Measurements from ENCODE around the gene CHN2.

The CHN2 gene

GRCh38 chr7:29360633-29361625 lies 166.4 kb downstream of the CHN2 start:
- no peak for TF ChIP-seq CTCF (IDR thresholded peaks at IDR 0.05)

GRCh38 chr7:29362380-29362779 lies 167.8 kb downstream of the CHN2 start:
- no peak for TF ChIP-seq CTCF (IDR thresholded peaks at IDR 0.05)

GRCh38 chr7:29363636-29364425 lies 169.3 kb downstream of the CHN2 start:
- no peak for TF ChIP-seq CTCF (IDR thresholded peaks at IDR 0.05)

GRCh38 chr7:29364661-29365060 lies 170.1 kb downstream of the CHN2 start:
- no peak for TF ChIP-seq CTCF (IDR thresholded peaks at IDR 0.05)

- TF ChIP-seq CTCF (IDR thresholded peaks at IDR 0.05): no peak
Observed at GRCh38 chr7:29365423-29365822, 170.8 kb downstream of the CHN2 start.

GRCh38 chr7:29367784-29368183 lies 173.2 kb downstream of the CHN2 start:
- TF ChIP-seq CTCF (IDR thresholded peaks at IDR 0.05): no peak

- no peak for TF ChIP-seq CTCF (IDR thresholded peaks at IDR 0.05)
Observed at GRCh38 chr7:29369909-29370488, 175.4 kb downstream of the CHN2 start.
